ENCODE measurements around the gene FAM200C. TPM values are rescaled to one million over a fixed set of nuclear protein-coding genes. Genes with fewer than 3 reads are reported as not detected.

FAM200C gene
- total RNA-seq, 1 experiment from 2014 or later, result 3.2 TPM

GRCh38 chr5:160419458-160420330 lies 19.8 kb upstream of the FAM200C start:
- TF ChIP-seq CTCF (IDR thresholded peaks at IDR 0.05; ENCODE audit: insufficient read depth in 1 of 2, low read depth in 1 of 2, low read length in 1 of 2, severe bottlenecking in 1 of 2, unreplicated experiment in 1 of 2), result no peak
- no peak for DNase-seq
- peaks cover 34% of the 10 kb centered on the region for H3K36me3 Mint-ChIP-seq (ENCODE audit: insufficient read depth, unreplicated experiment)
- no TSS peak for BruUV-seq (replicated peaks)
- no peaks in the 10 kb centered on the region for H3K9me3 Mint-ChIP-seq (ENCODE audit: unreplicated experiment)
- H3K36me3 ChIP-seq (ENCODE audit: control insufficient read depth, insufficient read depth, low read length), result no peaks in the 10 kb centered on the region
- CTCF ChIA-PET, result interaction anchor here (0.7 to 2.1 kb wide), 5 partner anchors 19 to 368 kb away, joined by 3 to 8 read pairs (median 5); no protein-coding TSS in a partner anchor
- no peaks in the 10 kb centered on the region for H3K9me3 ChIP-seq
- intact Hi-C loops (cut with micrococcal nuclease; ENCODE audit: unreplicated experiment), result loop anchor here (1.0 kb wide), 1 partner anchor 19 kb away; the partner anchor contains the start of gene FAM200C
- no peaks in the 10 kb centered on the region for H3K27me3 ChIP-seq (replicated peaks; ENCODE audit: control insufficient read depth, insufficient read depth, low read length)
- peaks cover 13% of the 10 kb centered on the region; the same call in 1 of the 2 replicates for H3K4me1 ChIP-seq
- no peaks in the 10 kb centered on the region for H3K27me3 Mint-ChIP-seq (ENCODE audit: insufficient read depth, unreplicated experiment)
- H3K4me3 Mint-ChIP-seq (ENCODE audit: unreplicated experiment), result peak overlapping the region; percentile 92
- H3K4me1 Mint-ChIP-seq (ENCODE audit: low read depth, unreplicated experiment), result peaks cover 36% of the 10 kb centered on the region
- H3K27ac Mint-ChIP-seq (ENCODE audit: unreplicated experiment), result peak overlapping the region; percentile 95
- POLR2A ChIA-PET, result interaction anchor here (0.6 to 1.7 kb wide), 3 partner anchors 20 to 260 kb away, joined by 3 to 21 read pairs (median 3); partner anchors contain the start of gene FAM200C
- peak overlapping the region; percentile 99 for H3K4me3 ChIP-seq (ENCODE audit: low read depth, low read length)

GRCh38 chr5:160418561-160419457 lies 19.0 kb upstream of the FAM200C start, which contains the start of gene SLU7:
SLU7 (minus strand) TSS chr5:160419081; CDS start chr5:160415294, 3,787 bp downstream.
- intact Hi-C loops (cut with micrococcal nuclease; ENCODE audit: unreplicated experiment), result loop anchor here (1.0 kb wide), 1 partner anchor 19 kb away; the partner anchor contains the start of gene FAM200C
- no peak for TF ChIP-seq CTCF (IDR thresholded peaks at IDR 0.05; ENCODE audit: insufficient read depth in 1 of 2, low read depth in 1 of 2, low read length in 1 of 2, severe bottlenecking in 1 of 2, unreplicated experiment in 1 of 2)
- no peaks in the 10 kb centered on the region for H3K27me3 ChIP-seq (replicated peaks; ENCODE audit: control insufficient read depth, insufficient read depth, low read length)
- POLR2A ChIA-PET, result interaction anchor here (0.6 to 1.7 kb wide), 4 partner anchors 15 to 410 kb away, joined by 3 to 21 read pairs (median 4); partner anchors contain the start of genes FAM200C and TTC1
- peak; percentile 95 to 96 for DNase-seq
- Mint-ChIP-seq H3K9me3 (ENCODE audit: unreplicated experiment) (no peaks in the 10 kb centered on the region), H3K27me3 (ENCODE audit: insufficient read depth, unreplicated experiment) (no peaks in the 10 kb centered on the region), H3K27ac (ENCODE audit: unreplicated experiment) (peak within 1 kb of the TSS; percentile 95), H3K4me1 (ENCODE audit: low read depth, unreplicated experiment) (peaks cover 34% of the 10 kb centered on the region), H3K4me3 (ENCODE audit: unreplicated experiment) (peak within 1 kb of the TSS; percentile 92), H3K36me3 (ENCODE audit: insufficient read depth, unreplicated experiment) (peaks cover 27% of the 10 kb centered on the region)
- CTCF ChIA-PET, result interaction anchor here (0.6 to 2.1 kb wide), 12 partner anchors 11 to 369 kb away, joined by 3 to 8 read pairs (median 3); no protein-coding TSS in a partner anchor
- no peaks in the 10 kb centered on the region for H3K36me3 ChIP-seq (ENCODE audit: control insufficient read depth, insufficient read depth, low read length)
- H3K4me3 ChIP-seq (ENCODE audit: low read depth, low read length), result peak within 1 kb of the TSS; percentile 99
- no peaks in the 10 kb centered on the region for H3K9me3 ChIP-seq
- H3K4me1 ChIP-seq, result peaks cover 13% of the 10 kb centered on the region; the same call in 1 of the 2 replicates
- BruUV-seq (replicated peaks), result TSS peak; percentile 86

Measured in Caco-2 (cell line).